ENCODE data around the gene PIGH.

Gene PIGH

DNA sequence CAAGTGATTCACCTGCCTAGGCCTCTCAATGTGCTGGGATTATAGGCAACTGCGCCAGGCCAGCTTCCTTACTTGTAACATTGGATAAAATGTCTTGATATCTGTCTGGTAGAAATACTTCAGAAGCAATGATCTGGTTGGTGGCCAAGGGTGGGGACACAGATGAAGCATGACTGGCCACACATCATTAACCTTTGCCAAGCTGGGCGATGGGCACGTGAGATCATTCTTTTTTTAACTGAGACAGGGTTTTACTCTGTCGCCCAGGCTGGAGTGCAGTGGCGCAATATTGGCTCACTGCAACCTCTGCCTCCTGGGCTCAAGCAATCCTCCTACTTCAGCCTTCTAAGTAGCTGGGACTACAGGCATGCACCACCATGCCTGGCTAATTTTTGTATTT is 35.8 kb downstream of the PIGH start:
- no peak for DNase-seq (ENCODE audit: low read depth in 2 of 2)
- TF ChIP-seq, protein P1, sequence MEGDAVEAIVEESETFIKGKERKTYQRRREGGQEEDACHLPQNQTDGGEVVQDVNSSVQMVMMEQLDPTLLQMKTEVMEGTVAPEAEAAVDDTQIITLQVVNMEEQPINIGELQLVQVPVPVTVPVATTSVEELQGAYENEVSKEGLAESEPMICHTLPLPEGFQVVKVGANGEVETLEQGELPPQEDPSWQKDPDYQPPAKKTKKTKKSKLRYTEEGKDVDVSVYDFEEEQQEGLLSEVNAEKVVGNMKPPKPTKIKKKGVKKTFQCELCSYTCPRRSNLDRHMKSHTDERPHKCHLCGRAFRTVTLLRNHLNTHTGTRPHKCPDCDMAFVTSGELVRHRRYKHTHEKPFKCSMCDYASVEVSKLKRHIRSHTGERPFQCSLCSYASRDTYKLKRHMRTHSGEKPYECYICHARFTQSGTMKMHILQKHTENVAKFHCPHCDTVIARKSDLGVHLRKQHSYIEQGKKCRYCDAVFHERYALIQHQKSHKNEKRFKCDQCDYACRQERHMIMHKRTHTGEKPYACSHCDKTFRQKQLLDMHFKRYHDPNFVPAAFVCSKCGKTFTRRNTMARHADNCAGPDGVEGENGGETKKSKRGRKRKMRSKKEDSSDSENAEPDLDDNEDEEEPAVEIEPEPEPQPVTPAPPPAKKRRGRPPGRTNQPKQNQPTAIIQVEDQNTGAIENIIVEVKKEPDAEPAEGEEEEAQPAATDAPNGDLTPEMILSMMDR (IDR thresholded peaks at IDR 0.05; ENCODE audit: low read depth, low read length) = no peak
- no peak overlapping the region for H3K4me3 ChIP-seq (replicated peaks in 1 of 2; ENCODE audit: low read depth in 2 of 2, low read length in 2 of 2)

DNA sequence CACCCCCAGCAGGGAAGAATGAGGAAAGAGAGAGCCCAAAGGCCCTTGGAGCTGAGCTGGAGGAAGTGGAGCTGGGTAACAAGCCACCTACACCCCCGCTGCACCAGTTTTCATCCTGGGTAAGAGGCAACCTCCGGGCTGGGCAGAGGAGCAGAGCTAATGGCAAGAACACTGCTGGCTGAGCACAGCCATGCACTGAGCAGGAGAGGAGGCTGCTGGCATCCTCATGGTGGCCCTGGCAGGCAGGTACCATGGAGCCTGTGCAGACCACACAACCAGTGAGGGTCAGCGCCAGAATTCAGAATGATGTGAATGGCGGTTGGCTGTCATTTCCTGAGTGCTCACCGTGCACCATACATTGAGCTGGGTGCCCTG is 37.3 kb downstream of the PIGH start:
- no peak for DNase-seq (ENCODE audit: low read depth in 2 of 2)
- TF ChIP-seq, protein P1 (IDR thresholded peaks at IDR 0.05; ENCODE audit: low read depth, low read length) = no peak

DNA sequence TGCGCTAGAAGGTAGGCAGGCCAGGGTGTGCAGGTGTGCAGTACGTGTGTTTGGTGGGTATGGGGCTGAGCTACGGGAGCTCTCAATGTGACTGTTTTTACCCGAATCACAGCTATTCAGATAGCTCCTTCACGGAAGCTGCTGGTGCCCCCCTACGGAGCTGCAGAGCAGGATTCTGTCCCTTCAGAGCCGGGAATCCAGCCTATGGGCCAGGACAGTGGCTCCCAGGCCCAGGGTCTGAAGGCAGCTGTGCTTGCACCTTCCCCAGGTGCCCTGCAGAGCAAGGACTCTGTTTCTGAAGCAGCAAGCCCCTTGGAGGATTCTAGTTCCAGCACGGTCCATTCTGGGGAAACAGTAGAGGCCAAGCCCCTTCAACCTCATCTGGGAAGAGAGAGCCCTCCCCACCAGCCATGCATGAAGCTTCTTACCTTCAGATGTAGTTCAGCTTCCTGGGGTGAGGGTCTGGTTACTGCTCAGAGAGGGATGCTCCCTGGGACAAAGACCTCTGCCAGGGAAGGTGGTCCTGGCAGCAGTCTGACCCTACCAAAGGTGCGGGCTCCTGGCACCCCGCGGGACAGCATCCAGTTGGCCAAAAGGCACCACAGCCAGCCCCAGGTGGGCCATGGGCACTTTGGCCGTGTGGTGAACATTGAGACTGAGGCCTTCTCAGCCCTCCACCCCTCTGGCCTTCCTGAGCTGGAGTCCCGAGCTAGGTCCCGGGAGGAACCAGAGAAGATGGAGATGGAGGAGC is 37.9 kb downstream of the PIGH start:
- DNase-seq (ENCODE audit: low read depth in 2 of 2) = no peak
- TF ChIP-seq, protein P1 (IDR thresholded peaks at IDR 0.05; ENCODE audit: low read depth, low read length) = no peak
- no peak overlapping the region for H3K4me3 ChIP-seq (replicated peaks in 1 of 2; ENCODE audit: low read depth in 2 of 2, low read length in 2 of 2)

More for the DNA sequence above, 37.3 kb downstream of the PIGH start:
- no peak overlapping the region for H3K4me3 ChIP-seq (replicated peaks in 1 of 2; ENCODE audit: low read depth in 2 of 2, low read length in 2 of 2)

DNA sequence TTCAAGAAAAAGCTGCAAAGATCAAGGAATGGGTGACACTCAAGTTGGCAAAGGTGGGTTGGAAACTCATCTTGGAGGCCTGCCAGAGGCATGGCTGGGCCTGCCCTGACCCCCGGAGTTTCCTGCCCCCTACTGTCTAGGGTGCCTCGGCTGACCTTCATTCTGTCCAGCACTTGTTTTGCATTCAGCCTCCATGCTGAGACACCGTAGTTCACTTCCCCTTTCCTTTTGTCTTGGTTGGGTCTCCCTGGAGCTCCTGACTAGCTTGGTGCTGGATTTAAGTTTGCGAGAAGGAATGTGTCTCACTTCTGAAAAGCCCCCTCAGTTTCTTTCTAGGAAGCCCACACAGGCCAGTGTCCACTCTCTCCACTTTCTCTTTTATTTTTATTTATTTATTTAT is 40.4 kb downstream of the PIGH start:
- DNase-seq (ENCODE audit: low read depth in 2 of 2) = no peak
- TF ChIP-seq, protein P1 (IDR thresholded peaks at IDR 0.05; ENCODE audit: low read depth, low read length) = no peak
- H3K4me3 ChIP-seq (replicated peaks in 1 of 2; ENCODE audit: low read depth in 2 of 2, low read length in 2 of 2) = no peak overlapping the region

DNA sequence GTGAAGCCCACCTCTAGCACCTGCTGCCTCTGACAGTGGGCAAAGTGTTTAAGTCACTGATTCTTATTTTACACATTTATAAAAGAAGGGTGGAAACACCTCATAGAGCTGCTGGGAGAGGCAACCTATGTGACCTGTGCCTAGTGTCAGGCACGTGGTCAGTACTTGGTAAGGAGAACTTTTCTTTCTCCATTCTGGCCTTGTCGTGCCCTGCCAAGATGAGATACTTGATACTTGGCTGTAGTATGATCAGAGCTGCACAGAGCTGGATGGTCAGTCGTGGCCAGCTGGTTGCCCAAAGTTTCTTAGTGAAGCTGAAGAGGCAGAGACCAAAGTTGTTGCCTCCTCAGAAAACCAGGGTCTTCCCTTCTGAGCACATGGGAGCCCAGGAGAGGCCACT is 42.4 kb downstream of the PIGH start:
- TF ChIP-seq, protein P1 (IDR thresholded peaks at IDR 0.05; ENCODE audit: low read depth, low read length) = no peak
- DNase-seq (ENCODE audit: low read depth in 2 of 2) = no peak
- H3K4me3 ChIP-seq (replicated peaks in 1 of 2; ENCODE audit: low read depth in 2 of 2, low read length in 2 of 2) = no peak overlapping the region

DNA sequence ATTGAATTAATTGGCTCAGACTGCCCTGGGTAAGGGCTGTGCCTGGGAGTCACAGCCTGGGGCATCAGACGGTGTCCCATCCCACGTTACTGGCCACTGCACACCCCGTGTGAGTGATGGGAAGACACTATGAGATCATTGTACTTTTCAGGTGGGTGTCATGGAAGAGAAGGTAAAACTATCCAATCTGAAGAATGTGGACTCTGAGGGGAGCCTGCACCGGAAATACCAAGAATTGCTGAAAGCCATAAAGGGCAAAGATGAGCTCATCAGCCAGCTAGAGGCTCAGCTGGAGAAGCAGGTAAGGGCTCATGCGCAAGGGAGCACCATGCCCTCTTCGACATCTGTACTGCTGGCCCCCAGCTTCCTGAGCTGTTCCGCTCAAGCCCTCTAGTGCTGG is 43.0 kb downstream of the PIGH start:
- TF ChIP-seq, protein P1 (IDR thresholded peaks at IDR 0.05; ENCODE audit: low read depth, low read length) = no peak
- H3K4me3 ChIP-seq (replicated peaks in 1 of 2; ENCODE audit: low read depth in 2 of 2, low read length in 2 of 2) = no peak overlapping the region
- DNase-seq (ENCODE audit: low read depth in 2 of 2) = peak; percentile 19 to 22

DNA sequence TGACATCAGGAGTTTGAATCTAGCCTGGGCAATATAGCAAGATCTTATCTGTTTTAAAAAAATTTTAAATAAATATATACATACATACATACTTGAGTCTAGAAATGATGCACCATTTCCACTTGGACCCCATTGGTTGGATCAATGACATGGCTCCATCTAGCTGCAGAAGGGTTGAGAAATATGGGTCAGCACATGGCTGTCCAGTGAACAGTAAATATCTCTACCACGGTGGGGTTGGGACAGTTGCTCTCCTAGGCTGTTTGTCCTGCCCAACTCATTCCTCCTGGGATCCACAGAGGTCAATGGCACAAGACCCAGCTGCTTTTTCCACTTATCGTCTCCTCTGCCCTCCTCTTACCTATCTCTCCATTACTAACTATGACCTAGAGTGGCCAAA is 43.4 kb downstream of the PIGH start:
- TF ChIP-seq, protein P1 (IDR thresholded peaks at IDR 0.05; ENCODE audit: low read depth, low read length) = no peak
- H3K4me3 ChIP-seq (replicated peaks in 1 of 2; ENCODE audit: low read depth in 2 of 2, low read length in 2 of 2) = no peak overlapping the region
- DNase-seq (ENCODE audit: low read depth in 2 of 2) = no peak
